ENCODE data around the gene PARD6G. TPM values are rescaled to one million over a fixed set of nuclear protein-coding genes. Genes with fewer than 3 reads are reported as not detected.

PARD6G gene
- total RNA-seq, 1 experiment from 2014 or later, result 13.0 TPM

DNA sequence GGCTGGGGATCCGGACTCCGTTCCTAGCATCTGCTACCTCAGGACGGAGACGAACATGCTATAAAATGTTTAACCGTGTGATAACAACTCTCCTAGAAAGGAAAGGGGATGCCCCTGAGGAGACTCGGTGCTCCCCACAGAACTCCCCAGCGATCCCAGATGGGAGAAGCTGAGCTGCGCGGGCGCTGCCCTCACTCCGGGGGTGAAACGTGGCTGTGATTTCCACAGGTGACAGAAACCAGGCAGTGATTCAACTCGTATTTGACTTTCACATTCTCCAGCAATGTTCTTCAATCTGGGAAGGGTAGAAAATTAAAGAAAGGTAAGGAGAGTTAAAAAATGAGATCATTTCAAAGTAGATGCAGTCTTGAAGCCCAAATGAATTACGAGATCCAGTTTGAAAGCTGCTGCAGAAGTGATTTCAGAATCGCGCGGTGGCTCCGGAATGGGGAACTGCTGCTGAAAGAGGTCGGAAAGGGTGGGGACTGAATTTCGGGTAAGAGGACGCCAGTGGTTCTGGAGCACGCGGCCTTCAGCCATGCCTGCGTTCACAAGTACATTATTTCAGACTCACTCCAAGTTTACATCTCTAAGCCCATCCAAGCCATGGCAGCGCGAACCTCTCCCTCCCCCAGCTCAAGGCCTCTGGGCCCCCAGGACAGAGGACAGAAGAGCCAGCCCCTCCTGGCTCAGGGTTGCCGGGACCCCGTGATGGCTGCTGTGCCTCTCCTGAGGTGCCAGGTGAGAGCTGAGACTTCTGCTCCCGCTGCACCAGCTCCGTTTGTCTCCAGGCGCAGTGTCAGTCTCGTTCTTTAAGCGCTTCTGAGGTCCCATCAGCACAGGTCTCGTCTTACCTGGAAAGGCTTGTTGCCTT lies 98.8 kb downstream of the PARD6G start:
- H3K9me3 Mint-ChIP-seq, result no peaks in the 10 kb centered on the region
- ChIA-PET CTCF (interaction anchor here (0.7 to 2.3 kb wide), 5 partner anchors 9 to 215 kb away, joined by 3 to 9 read pairs (median 5); no protein-coding TSS in a partner anchor), POLR2A (interaction anchor here (1.1 to 1.7 kb wide), 2 partner anchors 115 to 185 kb away, joined by 3 to 4 read pairs; no protein-coding TSS in a partner anchor)
- no peak for DNase-seq (ENCODE audit: low spot score)
- H3K36me3 Mint-ChIP-seq, result peaks cover 9% of the 10 kb centered on the region; the same call in 1 of the 2 replicates
- peak overlapping the region; percentile 76 for H3K4me3 Mint-ChIP-seq
- no peaks in the 10 kb centered on the region for H3K4me1 Mint-ChIP-seq
- ATAC-seq, result no peak
- H3K27me3 Mint-ChIP-seq (ENCODE audit: low read depth), result no peaks in the 10 kb centered on the region
- TF ChIP-seq, protein P1, sequence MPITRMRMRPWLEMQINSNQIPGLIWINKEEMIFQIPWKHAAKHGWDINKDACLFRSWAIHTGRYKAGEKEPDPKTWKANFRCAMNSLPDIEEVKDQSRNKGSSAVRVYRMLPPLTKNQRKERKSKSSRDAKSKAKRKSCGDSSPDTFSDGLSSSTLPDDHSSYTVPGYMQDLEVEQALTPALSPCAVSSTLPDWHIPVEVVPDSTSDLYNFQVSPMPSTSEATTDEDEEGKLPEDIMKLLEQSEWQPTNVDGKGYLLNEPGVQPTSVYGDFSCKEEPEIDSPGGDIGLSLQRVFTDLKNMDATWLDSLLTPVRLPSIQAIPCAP (CRISPR knock-in tag; IDR thresholded peaks at IDR 0.05), result 0 out of 2 replicates have a peak, but pooled peaks have one; percentile 46
- TF ChIP-seq, protein P2, sequence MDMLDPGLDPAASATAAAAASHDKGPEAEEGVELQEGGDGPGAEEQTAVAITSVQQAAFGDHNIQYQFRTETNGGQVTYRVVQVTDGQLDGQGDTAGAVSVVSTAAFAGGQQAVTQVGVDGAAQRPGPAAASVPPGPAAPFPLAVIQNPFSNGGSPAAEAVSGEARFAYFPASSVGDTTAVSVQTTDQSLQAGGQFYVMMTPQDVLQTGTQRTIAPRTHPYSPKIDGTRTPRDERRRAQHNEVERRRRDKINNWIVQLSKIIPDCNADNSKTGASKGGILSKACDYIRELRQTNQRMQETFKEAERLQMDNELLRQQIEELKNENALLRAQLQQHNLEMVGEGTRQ (CRISPR knock-in tag; IDR thresholded peaks at IDR 0.05), result no peak
- TF ChIP-seq CBFB (CRISPR knock-in tag; IDR thresholded peaks at IDR 0.05; ENCODE audit: low read depth) (no peak), NR1H2 (CRISPR knock-in tag; IDR thresholded peaks at IDR 0.05) (no peak), SP1 (CRISPR knock-in tag; conservative IDR thresholded peaks at IDR 0.05) (no peak), E2F5 (CRISPR knock-in tag; IDR thresholded peaks at IDR 0.05) (no peak), ERG (CRISPR knock-in tag; IDR thresholded peaks at IDR 0.05) (no peak)
- TF ChIP-seq, protein P3, sequence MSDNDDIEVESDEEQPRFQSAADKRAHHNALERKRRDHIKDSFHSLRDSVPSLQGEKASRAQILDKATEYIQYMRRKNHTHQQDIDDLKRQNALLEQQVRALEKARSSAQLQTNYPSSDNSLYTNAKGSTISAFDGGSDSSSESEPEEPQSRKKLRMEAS (CRISPR knock-in tag; IDR thresholded peaks at IDR 0.05), result no peak
- H3K27ac Mint-ChIP-seq, result no peak overlapping the region

- peak; percentile 77 for DNase-seq (ENCODE audit: low spot score)
- no peaks in the 10 kb centered on the region for H3K4me1 Mint-ChIP-seq
- CTCF ChIA-PET, result interaction anchor here (0.7 to 2.3 kb wide), 6 partner anchors 8 to 214 kb away, joined by 3 to 9 read pairs (median 4); no protein-coding TSS in a partner anchor
Measured at GRCh38 chr18:80147418-80148325, 99.6 kb downstream of the PARD6G start.

More at GRCh38 chr18:80147418-80148325, 99.6 kb downstream of the PARD6G start:
- Mint-ChIP-seq H3K4me3 (peak overlapping the region; percentile 76), H3K9me3 (no peaks in the 10 kb centered on the region), H3K36me3 (peaks cover 9% of the 10 kb centered on the region; the same call in 1 of the 2 replicates), H3K27me3 (ENCODE audit: low read depth) (no peaks in the 10 kb centered on the region), H3K27ac (no peak overlapping the region)
- TF ChIP-seq FOXP4 (CRISPR knock-in tag; IDR thresholded peaks at IDR 0.05), result 0 out of 2 replicates have a peak, but pooled peaks have one; percentile 37
- no peak for TF ChIP-seq TEAD4 (CRISPR knock-in tag; IDR thresholded peaks at IDR 0.05)
- no peak for TF ChIP-seq ERG (CRISPR knock-in tag; IDR thresholded peaks at IDR 0.05)
- peak; percentile 79 for ATAC-seq
- POLR2A ChIA-PET, result interaction anchor here (1.0 to 1.7 kb wide), 3 partner anchors 13 to 184 kb away, joined by 3 to 4 read pairs (median 4); no protein-coding TSS in a partner anchor
